T-cell (primary cell): ENCODE measurements around the gene SUPT16H. TPM values are rescaled to one million over a fixed set of nuclear protein-coding genes. Genes with fewer than 3 reads are reported as not detected.
"Not testable (repeated sequence)": the region's sequence is repeated elsewhere in the genome, so short reads cannot be mapped to it uniquely, and the experiment has no call there.

ENCODE experiments used
- ATAC-seq, 4 experiments: fragments of 200-7000 bp in 3 of 4; fragments of 150-1000 bp in 1 of 4; cut with Tn5 transposase; replicated peaks in 1 of 4; 1 replicate in 3 of 4; 2 replicates in 1 of 4; pipeline ENCODE4 v1.10.0; 2021; ENCODE audit warnings: moderate library complexity in 3 of 4, mild to moderate bottlenecking in 2 of 4, moderate number of reproducible peaks in 1 of 4
- CTCF ChIA-PET, 2 donors: fragments of 300-600 bp; sonication (Branson Sonifier 250); formaldehyde crosslinking; loops; one replicate each; lab custom pipeline; 2022; ENCODE audit warnings: antibody characterized with exemption in 2 of 2; lab: Charles Lee
- POLR2A ChIA-PET, 2 donors: fragments of 300-600 bp; sonication (Branson Sonifier 250); formaldehyde crosslinking; loops; one replicate each; lab custom pipeline; 2022; ENCODE audit warnings: antibody characterized with exemption in 2 of 2; lab: Charles Lee
- DNase-seq, 35 experiments: peaks; one replicate each; pipeline versions ENCODE4 v3.0.0 to v3.0.0-alpha.2; 2013 to 2023
- H3K27ac ChIP-seq: one replicate; pipeline ENCODE4 v1.5.1; 2013; ENCODE audit warnings: low read length
- H3K27me3 ChIP-seq, 2 experiments: replicated peaks in 1 of 2; 1 replicate in 1 of 2; 2 replicates in 1 of 2; pipeline versions ENCODE4 v1.6.1 to v1.7.0; 2013; ENCODE audit warnings: low read length in 1 of 2, mixed read lengths in 1 of 2; ENCODE audit not compliant: control insufficient read depth in 2 of 2, insufficient read depth in 2 of 2; ENCODE audit errors: extremely low read depth in 1 of 2
- H3K36me3 ChIP-seq, 2 donors: 1 replicate in 1 of 2; 2 replicates in 1 of 2; pipeline versions ENCODE4 v1.6.1 to v1.7.0; 2013; ENCODE audit warnings: low read length in 1 of 2; ENCODE audit not compliant: control insufficient read depth in 2 of 2, insufficient read depth in 1 of 2; ENCODE audit errors: extremely low read depth in 1 of 2
- H3K4me1 ChIP-seq, 2 experiments: 1 replicate in 1 of 2; 2 replicates in 1 of 2; pipeline versions ENCODE4 v1.6.1 to v1.7.0; 2013; ENCODE audit warnings: low read length in 2 of 2, mixed read lengths in 1 of 2; ENCODE audit not compliant: insufficient read depth in 2 of 2, control insufficient read depth in 1 of 2; ENCODE audit errors: extremely low read depth in 1 of 2
- H3K4me3 ChIP-seq, 2 donors: 1 replicate in 1 of 2; 2 replicates in 1 of 2; pipeline versions ENCODE4 v1.5.1 to v1.7.0; 2013; ENCODE audit warnings: mild to moderate bottlenecking in 2 of 2, low read length in 1 of 2, moderate library complexity in 1 of 2; ENCODE audit not compliant: control insufficient read depth in 1 of 2; ENCODE audit errors: extremely low read depth in 1 of 2
- H3K9me3 ChIP-seq: 2 replicates; pipeline ENCODE4 v1.7.0; 2013
- H3K27ac Mint-ChIP-seq, 2 donors: one replicate each; pipeline ENCODE4 v1.8.0; 2020 to 2021; ENCODE audit warnings: mild to moderate bottlenecking in 2 of 2, mixed read lengths in 2 of 2
- H3K27me3 Mint-ChIP-seq, 2 donors: one replicate each; pipeline ENCODE4 v1.8.0; 2021 to 2022; ENCODE audit warnings: mixed read lengths in 2 of 2
- H3K36me3 Mint-ChIP-seq: one replicate; pipeline ENCODE4 v1.8.0; 2021; ENCODE audit warnings: mixed read lengths
- H3K4me1 Mint-ChIP-seq, 3 donors: one replicate each; pipeline ENCODE4 v1.8.0; 2020 to 2022; ENCODE audit warnings: mixed read lengths in 3 of 3, mild to moderate bottlenecking in 1 of 3
- H3K4me3 Mint-ChIP-seq, 3 donors: one replicate each; pipeline ENCODE4 v1.8.0; 2020 to 2022; ENCODE audit warnings: mild to moderate bottlenecking in 3 of 3, mixed read lengths in 3 of 3, moderate library complexity in 3 of 3
- H3K9me3 Mint-ChIP-seq, 3 donors: one replicate each; pipeline ENCODE4 v1.8.0; 2020 to 2022; ENCODE audit warnings: mixed read lengths in 3 of 3
- WGBS: methylation state at CpG from one replicate; pipeline ENCODE4 v1.1.5; 2013; ENCODE audit warnings: missing lambda C conversion rate; ENCODE audit not compliant: insufficient coverage; 5-methylcytosine and 5-hydroxymethylcytosine counted together
- total RNA-seq, 35 experiments: library from RNA in 6 of 35; stranded (reverse) in 6 of 35; fragments of 120-200 nt in 1 of 35; gene quantifications; one replicate each; pipeline versions ENCODE4 v1.2.1 to v1.2.4 and lab custom pipeline; 2013 to 2026

SUPT16H gene
- total RNA-seq, 5 donors from 2014 or later (not counting 1 experiment from before 2014, with no cell fraction given), result 51.4 to 76.4 (median 71.6) TPM

- H3K27ac ChIP-seq, DNase-seq, H3K9me3 Mint-ChIP-seq, H3K36me3 Mint-ChIP-seq, ATAC-seq, H3K4me1 ChIP-seq, H3K9me3 ChIP-seq, POLR2A ChIA-PET, H3K36me3 ChIP-seq, H3K27ac Mint-ChIP-seq, H3K4me3 Mint-ChIP-seq, H3K4me3 ChIP-seq: not testable (repeated sequence)
- H3K27me3 ChIP-seq, result peaks cover 0 to 24% of the 10 kb centered on the region in 2 experiments
- H3K27me3 Mint-ChIP-seq, result peaks cover 14 to 15% of the 10 kb centered on the region in 2 donors
- CTCF ChIA-PET, result interaction anchor here in 1 of 2 donors (0.6 kb wide), 1 partner anchor 43 kb away, joined by 3 read pairs; no protein-coding TSS in a partner anchor
- H3K4me1 Mint-ChIP-seq, result peaks cover 5 to 13% (median 6%) of the 10 kb centered on the region in 3 donors
- no CpG with 5 or more reads among the region's 2 CpGs for WGBS
These were observed 81.0 kb downstream of the SUPT16H start for GRCh38 chr14:21302836-21303140.

DNA sequence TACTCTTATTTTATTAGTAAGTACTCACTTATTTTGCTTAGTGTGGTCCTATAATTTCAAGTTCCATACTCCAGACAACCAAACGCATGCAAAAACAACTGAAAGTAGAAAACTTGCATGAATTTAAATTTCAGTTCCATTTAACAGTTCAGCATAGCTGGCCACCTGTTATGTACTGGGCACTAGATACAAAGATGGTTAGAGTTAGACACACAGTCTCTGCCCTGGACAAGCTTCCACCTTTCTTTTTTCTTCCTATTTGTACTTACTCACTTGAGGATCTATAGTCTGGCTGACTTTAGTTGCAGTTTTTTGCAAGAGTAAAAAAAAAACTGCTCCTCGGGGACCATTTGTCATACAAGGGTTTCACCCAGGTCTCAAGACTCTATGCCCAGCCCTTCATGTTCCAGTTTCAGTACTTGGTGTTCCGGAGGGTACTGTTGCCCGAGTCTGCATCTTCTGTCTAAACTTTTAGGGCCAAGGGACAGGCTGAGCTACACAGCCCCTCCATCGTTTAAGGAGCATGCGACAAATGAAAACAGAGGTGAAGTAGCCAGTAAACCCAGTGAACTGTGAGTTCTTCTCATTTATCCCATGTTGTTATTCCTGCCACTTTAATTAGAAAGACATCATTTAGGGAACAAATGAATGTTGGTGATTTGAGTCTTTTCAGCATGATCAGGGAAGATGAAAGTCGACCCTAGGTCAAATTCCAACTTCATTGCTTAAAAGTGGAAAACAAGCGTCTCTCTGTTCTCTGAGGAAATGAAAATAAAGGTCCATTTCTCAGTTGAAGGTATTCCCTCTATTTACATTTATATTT lies 81.6 kb downstream of the SUPT16H start:
- H3K4me3 ChIP-seq, result no peak overlapping the region
- CTCF ChIA-PET, result interaction anchor here in 1 of 2 donors (0.6 kb wide), 1 partner anchor 42 kb away, joined by 3 read pairs; no protein-coding TSS in a partner anchor
- H3K27ac Mint-ChIP-seq, result no peak overlapping the region
- H3K9me3 Mint-ChIP-seq, result no peaks in the 10 kb centered on the region
- H3K27ac ChIP-seq, result no peak overlapping the region
- H3K4me3 Mint-ChIP-seq, result no peak overlapping the region
- H3K27me3 ChIP-seq, result peaks cover 0 to 24% of the 10 kb centered on the region in 2 experiments
- ATAC-seq (no peak), DNase-seq (no peak)
- H3K4me1 ChIP-seq, result peaks cover 2 to 5% of the 10 kb centered on the region in 2 experiments
- H3K36me3 Mint-ChIP-seq, result no peaks in the 10 kb centered on the region
- peaks cover 16 to 19% of the 10 kb centered on the region in 2 donors for H3K27me3 Mint-ChIP-seq
- no peaks in the 10 kb centered on the region for H3K9me3 ChIP-seq
- WGBS, result 83% methylated on average over 1 of the region's 8 CpGs
- H3K4me1 Mint-ChIP-seq, result peaks cover 2 to 7% (median 6%) of the 10 kb centered on the region in 3 donors
- POLR2A ChIA-PET, result no interaction called here
- no peaks in the 10 kb centered on the region for H3K36me3 ChIP-seq

Other genes starting within 250 kb of the SUPT16H start
- not detected for gene OR5AU1, start 228.0 kb downstream of the SUPT16H start, total RNA-seq
- gene HNRNPC, start 114.6 kb downstream of the SUPT16H start, total RNA-seq, result 100 to 1,000 TPM; 417 to 530 (median 441) TPM
- under 1 TPM in 2 of 5 donors, not detected in 3; 0.16 to 0.76 TPM for gene RPGRIP1, start 103.9 kb downstream of the SUPT16H start, total RNA-seq
- 100 to 1,000 TPM; 125 to 133 (median 131) TPM for gene CHD8, start 72.1 kb upstream of the SUPT16H start, total RNA-seq
- 10 to 100 TPM; 23.6 to 33.7 (median 27.6) TPM for gene RAB2B, start 92.9 kb upstream of the SUPT16H start, total RNA-seq
- gene TOX4, start 93.2 kb upstream of the SUPT16H start, total RNA-seq, result 10 to 100 TPM; 68.7 to 95.6 (median 78.9) TPM
- gene METTL3, start 127.3 kb upstream of the SUPT16H start, total RNA-seq, result 10 to 100 TPM; 48.0 to 94.6 (median 91.6) TPM
- 1 to 10 TPM; 3.3 to 5.8 (median 4.6) TPM for gene SALL2, start 142.3 kb upstream of the SUPT16H start, total RNA-seq
- gene OR10G3, start 196.1 kb upstream of the SUPT16H start, total RNA-seq, result not detected